ENCODE data around the gene SETD2.

GRCh38 chr3:46985588-46985987, 178.3 kb downstream of the SETD2 start:
- TF ChIP-seq EZH2phosphoT487 (IDR thresholded peaks at IDR 0.05; ENCODE audit: unreplicated experiment) (no peak), REST (IDR thresholded peaks at IDR 0.05; ENCODE audit: unreplicated experiment) (no peak), POLR2AphosphoS5 (IDR thresholded peaks at IDR 0.05; ENCODE audit: low read depth) (no peak), CTCF (conservative IDR thresholded peaks at IDR 0.05; ENCODE audit: low read depth in 2 of 2) (no peak)

All from GM23338 (cell line).